ENCODE data around the gene CRYGS.

The CRYGS gene

DNA sequence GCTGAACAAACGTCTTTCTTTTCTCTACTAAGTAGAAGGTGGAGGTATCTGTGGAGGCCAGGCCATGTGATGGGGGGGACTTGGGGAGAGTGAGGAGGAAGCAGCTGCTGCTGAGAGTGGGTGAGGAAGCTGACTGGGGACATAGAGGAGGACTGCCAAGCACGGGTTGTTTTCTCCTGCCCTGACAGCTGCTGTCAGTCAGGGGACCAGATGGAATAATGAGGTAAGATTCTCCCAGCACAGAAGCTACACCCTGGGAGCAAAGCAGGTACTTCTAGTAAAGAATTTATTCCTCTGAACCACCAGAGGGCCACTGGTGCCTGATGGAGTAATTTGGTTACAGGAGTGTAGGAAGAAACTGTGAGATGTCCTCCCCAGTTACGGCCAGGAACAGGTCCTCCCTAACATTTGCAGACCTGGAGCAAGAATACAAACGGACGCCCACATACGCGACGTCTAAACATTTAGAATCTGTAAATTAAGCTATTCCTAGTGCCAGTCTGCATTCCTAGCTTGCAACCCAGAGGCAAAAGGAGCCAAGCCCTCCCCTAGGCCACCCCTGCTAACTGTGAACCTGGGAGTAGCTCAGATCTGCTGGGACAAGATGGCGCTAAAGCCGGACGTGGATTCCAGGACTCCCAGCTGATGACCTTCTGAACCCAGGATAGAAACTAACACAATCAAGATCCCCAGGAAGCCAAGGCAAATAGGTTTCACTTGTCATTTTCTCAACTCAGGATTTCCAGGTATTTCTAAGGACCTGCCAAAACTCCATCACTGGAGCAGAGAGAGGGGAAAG lies 14.8 kb downstream of the CRYGS start:
- no peak for DNase-seq (ENCODE audit: low read depth)
- TF ChIP-seq, protein P1, sequence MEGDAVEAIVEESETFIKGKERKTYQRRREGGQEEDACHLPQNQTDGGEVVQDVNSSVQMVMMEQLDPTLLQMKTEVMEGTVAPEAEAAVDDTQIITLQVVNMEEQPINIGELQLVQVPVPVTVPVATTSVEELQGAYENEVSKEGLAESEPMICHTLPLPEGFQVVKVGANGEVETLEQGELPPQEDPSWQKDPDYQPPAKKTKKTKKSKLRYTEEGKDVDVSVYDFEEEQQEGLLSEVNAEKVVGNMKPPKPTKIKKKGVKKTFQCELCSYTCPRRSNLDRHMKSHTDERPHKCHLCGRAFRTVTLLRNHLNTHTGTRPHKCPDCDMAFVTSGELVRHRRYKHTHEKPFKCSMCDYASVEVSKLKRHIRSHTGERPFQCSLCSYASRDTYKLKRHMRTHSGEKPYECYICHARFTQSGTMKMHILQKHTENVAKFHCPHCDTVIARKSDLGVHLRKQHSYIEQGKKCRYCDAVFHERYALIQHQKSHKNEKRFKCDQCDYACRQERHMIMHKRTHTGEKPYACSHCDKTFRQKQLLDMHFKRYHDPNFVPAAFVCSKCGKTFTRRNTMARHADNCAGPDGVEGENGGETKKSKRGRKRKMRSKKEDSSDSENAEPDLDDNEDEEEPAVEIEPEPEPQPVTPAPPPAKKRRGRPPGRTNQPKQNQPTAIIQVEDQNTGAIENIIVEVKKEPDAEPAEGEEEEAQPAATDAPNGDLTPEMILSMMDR (IDR thresholded peaks at IDR 0.05; ENCODE audit: control insufficient read depth, insufficient read depth, low read depth, low read length, missing control alignments): no peak
- no peak overlapping the region for H3K4me3 ChIP-seq (ENCODE audit: control insufficient read depth, low read depth, low read length)

DNA sequence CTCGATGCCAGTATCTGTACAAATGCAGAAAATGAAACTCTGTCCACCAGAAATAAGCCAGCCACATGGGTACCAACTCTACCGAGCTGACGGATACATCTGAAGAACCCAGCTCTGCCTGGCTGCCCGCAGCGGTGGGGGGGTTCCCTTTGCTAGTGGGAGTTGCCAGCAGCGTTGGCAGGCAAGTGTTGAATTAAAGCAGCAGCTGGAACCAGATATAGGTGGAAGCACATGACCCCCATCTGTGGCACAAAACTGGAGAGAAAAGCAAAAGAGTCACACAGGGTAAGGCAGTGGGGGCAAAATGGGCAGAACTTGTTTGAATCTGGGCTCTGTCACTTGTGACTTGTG lies 17.9 kb downstream of the CRYGS start:
- no peak for DNase-seq (ENCODE audit: low read depth)
- TF ChIP-seq, protein P1 (IDR thresholded peaks at IDR 0.05; ENCODE audit: control insufficient read depth, insufficient read depth, low read depth, low read length, missing control alignments): no peak

DNA sequence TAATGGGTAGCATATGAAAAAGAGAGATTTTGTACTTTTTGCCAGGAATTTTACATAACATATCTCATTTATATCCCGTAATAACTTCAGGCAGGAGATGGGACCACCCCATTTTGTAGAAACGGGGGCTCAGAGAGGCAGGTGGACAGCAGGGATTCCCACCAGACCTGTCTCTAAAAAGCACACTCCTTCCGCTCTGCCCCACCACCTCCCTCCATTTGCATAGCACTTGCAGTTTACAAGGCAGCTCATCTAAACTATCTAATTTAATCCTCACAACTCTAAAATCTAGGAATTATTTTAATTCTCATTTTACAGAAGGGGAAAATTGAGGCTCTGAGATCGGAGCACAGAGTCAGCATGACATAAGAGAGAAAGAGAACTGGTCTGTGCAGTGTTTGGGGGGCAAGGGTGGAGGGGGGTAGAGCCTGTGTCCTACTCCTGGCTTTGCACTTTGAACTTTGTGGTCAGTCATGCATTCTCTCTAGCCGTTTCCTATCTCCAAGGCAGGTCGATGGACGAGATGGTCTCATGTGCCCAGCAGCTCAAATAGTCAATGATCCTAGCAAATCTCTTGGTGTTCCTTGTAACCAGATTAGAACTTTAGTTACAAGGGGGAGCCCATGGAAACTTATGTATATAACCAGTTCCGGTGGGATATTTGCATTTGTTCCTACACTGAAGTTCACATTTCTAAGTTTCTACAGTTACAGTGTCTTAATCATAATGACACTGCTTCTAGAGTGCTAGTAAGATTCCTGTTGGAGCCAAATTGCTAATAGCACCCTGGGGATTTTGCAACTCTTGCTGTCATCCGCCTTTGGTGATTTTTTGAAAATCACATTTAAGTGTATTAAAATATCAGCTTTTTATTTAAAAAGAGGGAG lies 18.6 kb downstream of the CRYGS start:
- TF ChIP-seq, protein P1 (IDR thresholded peaks at IDR 0.05; ENCODE audit: control insufficient read depth, insufficient read depth, low read depth, low read length, missing control alignments): no peak
- H3K4me3 ChIP-seq (ENCODE audit: control insufficient read depth, low read depth, low read length): no peak overlapping the region
- no peak for DNase-seq (ENCODE audit: low read depth)

More for the DNA sequence above, 17.9 kb downstream of the CRYGS start:
- no peak overlapping the region for H3K4me3 ChIP-seq (ENCODE audit: control insufficient read depth, low read depth, low read length)

GRCh38 chr3:186524616-186525015 lies 19.6 kb downstream of the CRYGS start:
- TF ChIP-seq, protein P1 (IDR thresholded peaks at IDR 0.05; ENCODE audit: control insufficient read depth, insufficient read depth, low read depth, low read length, missing control alignments): no peak
- no peak overlapping the region for H3K4me3 ChIP-seq (ENCODE audit: control insufficient read depth, low read depth, low read length)
- no peak for DNase-seq (ENCODE audit: low read depth)

- TF ChIP-seq, protein P1 (IDR thresholded peaks at IDR 0.05; ENCODE audit: control insufficient read depth, insufficient read depth, low read depth, low read length, missing control alignments): no peak
- H3K4me3 ChIP-seq (ENCODE audit: control insufficient read depth, low read depth, low read length): no peak overlapping the region
- no peak for DNase-seq (ENCODE audit: low read depth)
Observed at GRCh38 chr3:186523434-186523833, 20.7 kb downstream of the CRYGS start.

DNA sequence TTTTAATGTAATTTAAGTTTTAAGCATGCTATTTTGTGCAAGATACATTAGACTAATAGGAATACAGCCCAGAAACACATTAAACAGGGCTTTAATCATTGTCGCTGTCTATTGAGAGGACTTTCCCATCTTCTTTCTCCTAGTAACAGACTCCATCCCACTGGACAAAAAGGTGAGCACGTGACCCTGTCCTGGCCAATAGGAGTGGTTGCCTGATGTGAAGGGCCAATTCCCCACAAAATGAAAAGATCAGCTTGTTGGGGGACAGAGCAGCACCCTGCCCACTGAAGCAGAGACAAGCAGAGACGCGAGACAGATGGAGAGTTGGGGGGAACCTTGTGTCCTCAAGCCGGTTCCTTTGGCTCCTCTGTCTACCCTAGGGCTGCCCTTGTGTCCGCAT lies 21.2 kb downstream of the CRYGS start:
- no peak overlapping the region for H3K4me3 ChIP-seq (ENCODE audit: control insufficient read depth, low read depth, low read length)
- TF ChIP-seq, protein P1 (IDR thresholded peaks at IDR 0.05; ENCODE audit: control insufficient read depth, insufficient read depth, low read depth, low read length, missing control alignments): no peak

More for the DNA sequence above, 21.2 kb downstream of the CRYGS start:
- DNase-seq (ENCODE audit: low read depth): no peak

Data from AG09309 (cell line).